CD4-positive, CD25-positive, alpha-beta regulatory T cell (primary cell): ENCODE measurements around the gene PDE7B. TPM values are rescaled to one million over a fixed set of nuclear protein-coding genes. Genes with fewer than 3 reads are reported as not detected.
"Not testable (repeated sequence)": the region's sequence is repeated elsewhere in the genome, so short reads cannot be mapped to it uniquely, and the experiment has no call there.

ENCODE experiments used
- ATAC-seq, 2 donors: fragments of 150-1000 bp; cut with Tn5 transposase; one replicate each; pipeline ENCODE4 v1.10.0; 2021; ENCODE audit warnings: low read depth in 2 of 2, moderate number of reproducible peaks in 2 of 2, moderate library complexity in 1 of 2
- DNase-seq, 3 donors: peaks; one replicate each; pipeline versions ENCODE4 v3.0.0 to v3.0.0-alpha.2; 2012 to 2022; ENCODE audit warnings: mixed read lengths in 1 of 3
- H3K27ac ChIP-seq: one replicate; pipeline ENCODE4 v1.7.0; 2013; ENCODE audit warnings: mild to moderate bottlenecking, low read length; ENCODE audit not compliant: insufficient read depth, poor library complexity, severe bottlenecking
- H3K27me3 ChIP-seq: one replicate; pipeline ENCODE4 v1.7.0; 2013; ENCODE audit warnings: low read length; ENCODE audit not compliant: control insufficient read depth, insufficient read depth
- H3K36me3 ChIP-seq: one replicate; pipeline ENCODE4 v1.7.0; 2013; ENCODE audit warnings: mild to moderate bottlenecking, low read length, moderate library complexity; ENCODE audit not compliant: control insufficient read depth, insufficient read depth
- H3K4me1 ChIP-seq: 2 replicates; pipeline ENCODE4 v1.7.0; 2013; ENCODE audit warnings: mild to moderate bottlenecking, low read length; ENCODE audit not compliant: insufficient read depth, control insufficient read depth, poor library complexity, severe bottlenecking
- H3K4me3 ChIP-seq: one replicate; pipeline ENCODE4 v1.7.0; 2013; ENCODE audit warnings: low read depth, mild to moderate bottlenecking, low read length, moderate library complexity
- H3K9me3 ChIP-seq, 2 experiments: 1 replicate in 1 of 2; 2 replicates in 1 of 2; pipeline ENCODE4 v1.7.0; 2013; ENCODE audit warnings: low read length in 2 of 2, mild to moderate bottlenecking in 1 of 2, moderate library complexity in 1 of 2; ENCODE audit not compliant: control insufficient read depth in 2 of 2
- H3K27ac Mint-ChIP-seq, 3 donors: one replicate each; pipeline ENCODE4 v1.8.0; 2020 to 2022; ENCODE audit warnings: mild to moderate bottlenecking in 3 of 3, mixed read lengths in 3 of 3, moderate library complexity in 2 of 3
- H3K27me3 Mint-ChIP-seq: one replicate; pipeline ENCODE4 v1.8.0; 2022; ENCODE audit warnings: mild to moderate bottlenecking, mixed read lengths
- H3K36me3 Mint-ChIP-seq: one replicate; pipeline ENCODE4 v1.8.0; 2020; ENCODE audit warnings: mixed read lengths
- H3K4me1 Mint-ChIP-seq, 4 donors: one replicate each; pipeline ENCODE4 v1.8.0; 2020 to 2022; ENCODE audit warnings: mixed read lengths in 4 of 4, mild to moderate bottlenecking in 1 of 4
- H3K4me3 Mint-ChIP-seq, 4 donors: one replicate each; pipeline ENCODE4 v1.8.0; 2020 to 2022; ENCODE audit warnings: mild to moderate bottlenecking in 4 of 4, mixed read lengths in 4 of 4, moderate library complexity in 3 of 4
- H3K9me3 Mint-ChIP-seq, 7 donors: one replicate each; pipeline ENCODE4 v1.8.0; 2020 to 2022; ENCODE audit warnings: mixed read lengths in 7 of 7, mild to moderate bottlenecking in 3 of 7, moderate library complexity in 2 of 7
- polyA plus RNA-seq, 4 donors: library from polyadenylated mRNA; unstranded; fragments of 300-500 nt; fragmentation: Illumina TruSeq; gene quantifications; one replicate each; pipeline ENCODE4 v1.2.3, GENCODE V29; 2021
- total RNA-seq: library from RNA; stranded (reverse); gene quantifications from one replicate; pipeline ENCODE4 v1.2.3, GENCODE V29; 2022

The PDE7B gene
- total and polyA plus RNA-seq, 5 donors from 2014 or later: 0.03 to 0.25 (median 0.07) TPM; not detected in 1

DNA sequence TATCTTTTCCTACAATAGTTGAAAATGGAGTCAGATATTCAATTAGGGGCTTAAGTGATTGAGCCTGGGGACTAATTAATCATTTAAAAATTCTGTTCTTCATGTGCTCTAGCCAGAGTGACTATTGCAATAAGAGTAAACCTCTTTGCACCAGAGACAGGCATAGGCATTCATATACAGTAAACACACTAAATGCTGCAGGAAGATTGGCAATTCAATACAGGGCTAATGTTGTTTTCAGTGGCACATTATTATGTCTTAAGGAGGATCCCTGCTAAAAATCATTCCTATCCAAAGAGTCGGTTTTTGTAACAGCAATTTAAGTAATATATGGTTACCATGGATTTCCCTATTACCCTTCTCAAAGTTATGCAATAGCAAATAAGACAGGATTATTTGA, 1.2 kb downstream of the PDE7B start:
- no peaks in the 10 kb centered on the region for H3K9me3 ChIP-seq
- peak overlapping the region in 1 of 4 donors; percentile 5 for H3K4me3 Mint-ChIP-seq
- H3K4me1 Mint-ChIP-seq: peaks cover 0 to 24% (median 15%) of the 10 kb centered on the region in 4 donors
- H3K27me3 Mint-ChIP-seq: peaks cover 20% of the 10 kb centered on the region
- no peak for DNase-seq
- no peaks in the 10 kb centered on the region for H3K36me3 Mint-ChIP-seq
- ATAC-seq: no peak
- no peak overlapping the region for H3K27ac ChIP-seq
- H3K36me3 ChIP-seq: no peaks in the 10 kb centered on the region
- peak overlapping the region; percentile 68 for H3K4me3 ChIP-seq
- H3K27me3 ChIP-seq: peaks cover 9% of the 10 kb centered on the region
- peaks cover 0 to 1% (median 0%) of the 10 kb centered on the region in 7 donors for H3K9me3 Mint-ChIP-seq
- peaks cover 11% of the 10 kb centered on the region for H3K4me1 ChIP-seq
- H3K27ac Mint-ChIP-seq: no peak overlapping the region

DNA sequence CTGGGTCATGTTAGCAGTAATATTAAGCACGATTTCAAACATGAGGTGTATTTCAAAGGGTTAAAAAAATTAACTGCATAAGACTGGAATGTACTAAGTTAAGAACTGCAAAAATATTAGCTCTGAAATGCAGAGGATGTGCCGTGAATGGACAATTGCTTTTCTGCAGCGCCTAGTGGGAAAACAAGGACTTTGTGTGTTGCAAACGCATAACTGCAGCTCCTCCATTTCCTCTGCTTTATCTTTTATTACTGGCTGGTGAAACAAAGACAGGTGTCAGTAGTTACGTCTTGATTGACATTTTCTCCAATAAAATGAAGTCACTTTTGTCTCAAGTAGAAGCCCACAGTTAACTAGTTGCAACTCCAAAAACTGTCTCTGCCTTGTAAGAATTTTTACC, 1.7 kb downstream of the PDE7B start:
- DNase-seq (no peak), ATAC-seq (no peak)
- Histone ChIP-seq H3K4me3 (peak overlapping the region; percentile 37), H3K4me1 (peaks cover 11% of the 10 kb centered on the region), H3K27me3 (peaks cover 9% of the 10 kb centered on the region), H3K27ac (no peak overlapping the region), H3K36me3 (no peaks in the 10 kb centered on the region), H3K9me3 (no peaks in the 10 kb centered on the region)
- H3K36me3 Mint-ChIP-seq: no peaks in the 10 kb centered on the region
- H3K27me3 Mint-ChIP-seq: peaks cover 20% of the 10 kb centered on the region
- H3K4me3 Mint-ChIP-seq: peak overlapping the region in 1 of 4 donors; percentile 12
- peaks cover 0 to 1% (median 0%) of the 10 kb centered on the region in 7 donors for H3K9me3 Mint-ChIP-seq
- no peak overlapping the region for H3K27ac Mint-ChIP-seq
- peaks cover 0 to 24% (median 15%) of the 10 kb centered on the region in 4 donors for H3K4me1 Mint-ChIP-seq

DNA sequence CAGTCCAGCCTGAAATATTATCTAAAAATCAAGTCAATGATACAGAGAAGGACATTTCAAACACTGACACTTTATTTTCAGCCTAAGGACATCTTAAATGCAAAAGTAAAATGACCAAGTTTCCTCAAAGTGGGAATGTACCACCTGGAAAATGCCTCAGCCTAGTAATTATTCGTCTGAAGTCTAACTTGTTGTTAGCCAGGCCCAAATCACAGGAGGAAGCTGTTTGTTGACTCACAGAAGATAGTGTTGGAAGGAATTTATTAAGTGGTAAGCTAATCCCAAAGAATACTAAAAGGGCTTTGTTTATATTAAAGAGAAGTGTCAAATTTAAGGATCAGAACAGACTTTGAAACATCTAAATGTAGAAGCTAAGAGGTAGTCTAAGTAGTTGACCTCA, 2.5 kb downstream of the PDE7B start:
- Mint-ChIP-seq H3K27ac (no peak overlapping the region), H3K4me3 (no peak overlapping the region)
- peaks cover 11% of the 10 kb centered on the region for H3K4me1 ChIP-seq

DNA sequence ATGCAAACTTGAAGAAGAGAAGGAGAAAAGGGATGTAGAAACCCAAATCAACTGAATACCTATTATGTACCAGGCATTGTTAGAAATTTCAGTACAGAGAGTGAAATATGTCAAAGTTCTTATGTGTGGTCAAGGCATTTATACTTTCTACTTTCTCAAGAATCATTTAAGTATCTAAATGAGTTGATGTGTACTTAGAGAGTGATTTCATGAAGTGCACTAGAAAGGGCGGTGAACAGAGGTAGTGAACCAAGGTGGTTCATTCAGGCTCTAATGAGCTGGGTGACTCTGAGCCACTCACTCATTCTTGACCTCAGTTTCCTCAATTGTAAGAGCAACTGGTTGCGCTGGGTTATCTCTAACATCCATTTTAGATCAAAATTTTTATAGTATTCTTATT, 3.3 kb downstream of the PDE7B start:
- Histone ChIP-seq H3K27me3 (peaks cover 3% of the 10 kb centered on the region), H3K36me3 (no peaks in the 10 kb centered on the region), H3K27ac (no peak overlapping the region), H3K4me1 (peaks cover 11% of the 10 kb centered on the region), H3K9me3 (no peaks in the 10 kb centered on the region), H3K4me3 (no peak overlapping the region)
- Mint-ChIP-seq H3K9me3 (peaks cover 0 to 1% (median 0%) of the 10 kb centered on the region in 7 donors), H3K4me1 (peaks cover 0 to 24% (median 15%) of the 10 kb centered on the region in 4 donors), H3K4me3 (no peak overlapping the region), H3K27me3 (peaks cover 20% of the 10 kb centered on the region), H3K27ac (no peak overlapping the region), H3K36me3 (no peaks in the 10 kb centered on the region)
- DNase-seq (no peak), ATAC-seq (no peak)

More for the DNA sequence above, 2.5 kb downstream of the PDE7B start:
- Histone ChIP-seq H3K36me3 (no peaks in the 10 kb centered on the region), H3K27me3 (peaks cover 7% of the 10 kb centered on the region), H3K4me3 (no peak overlapping the region), H3K9me3 (no peaks in the 10 kb centered on the region), H3K27ac (no peak overlapping the region)
- peaks cover 0 to 24% (median 15%) of the 10 kb centered on the region in 4 donors for H3K4me1 Mint-ChIP-seq
- ATAC-seq (no peak), DNase-seq (no peak)
- peaks cover 0 to 1% (median 0%) of the 10 kb centered on the region in 7 donors for H3K9me3 Mint-ChIP-seq
- no peaks in the 10 kb centered on the region for H3K36me3 Mint-ChIP-seq
- peaks cover 20% of the 10 kb centered on the region for H3K27me3 Mint-ChIP-seq

DNA sequence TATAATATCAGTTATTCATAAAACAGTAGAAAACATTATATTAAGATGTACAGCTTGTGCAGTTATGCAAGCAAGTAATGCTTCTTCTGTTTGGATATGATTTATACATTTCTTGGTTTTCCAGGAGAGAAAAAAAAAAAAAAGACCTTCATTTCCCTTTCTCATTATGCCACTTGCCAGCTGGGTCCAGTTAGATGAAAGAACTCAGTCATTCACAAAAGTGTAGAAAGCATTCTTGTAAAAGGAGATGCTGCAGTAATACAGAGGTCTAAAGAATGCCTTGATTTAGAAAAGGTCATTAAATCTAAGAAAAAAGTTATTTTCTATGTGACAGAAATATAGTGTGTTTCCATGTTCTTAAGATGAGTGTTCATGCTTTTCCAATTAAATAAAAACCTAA, 7.4 kb downstream of the PDE7B start:
- DNase-seq (no peak), ATAC-seq (no peak)
- no peak overlapping the region for H3K27ac ChIP-seq
- Mint-ChIP-seq H3K27me3 (peaks cover 13% of the 10 kb centered on the region), H3K27ac (no peak overlapping the region), H3K9me3 (peaks cover 0 to 1% (median 0%) of the 10 kb centered on the region in 7 donors), H3K4me1 (peaks cover 0 to 2% (median 0%) of the 10 kb centered on the region in 4 donors), H3K4me3 (no peak overlapping the region), H3K36me3 (no peaks in the 10 kb centered on the region)
- no peaks in the 10 kb centered on the region for H3K36me3 ChIP-seq
- no peaks in the 10 kb centered on the region for H3K4me1 ChIP-seq
- no peaks in the 10 kb centered on the region for H3K27me3 ChIP-seq
- no peaks in the 10 kb centered on the region for H3K9me3 ChIP-seq
- H3K4me3 ChIP-seq: no peak overlapping the region

DNA sequence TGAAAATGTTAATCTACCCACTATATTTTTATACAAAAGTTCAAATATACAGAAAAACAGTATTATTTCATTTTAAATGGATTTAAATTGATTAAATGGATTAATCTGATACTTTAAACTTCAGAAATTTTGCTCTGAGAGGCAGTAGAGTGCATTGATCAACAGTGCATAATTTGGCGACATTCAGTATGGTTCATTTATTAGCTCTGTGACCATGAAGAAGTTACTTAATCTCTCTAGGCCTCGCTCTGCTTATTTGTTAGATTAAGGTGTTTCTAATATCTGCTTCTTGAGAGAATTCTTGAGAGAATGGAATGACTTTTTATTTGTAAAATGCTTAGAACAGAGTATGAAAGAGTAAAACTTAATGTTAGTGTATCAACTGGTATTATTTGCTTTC, 8.9 kb downstream of the PDE7B start:
- peaks cover 13% of the 10 kb centered on the region for H3K27me3 Mint-ChIP-seq
- H3K9me3 ChIP-seq: no peaks in the 10 kb centered on the region
- H3K4me1 ChIP-seq: no peaks in the 10 kb centered on the region
- H3K4me3 ChIP-seq: no peak overlapping the region
- H3K27me3 ChIP-seq: no peaks in the 10 kb centered on the region
- peaks cover 0 to 2% (median 0%) of the 10 kb centered on the region in 4 donors for H3K4me1 Mint-ChIP-seq
- ATAC-seq: no peak
- peaks cover 0 to 3% (median 0%) of the 10 kb centered on the region in 7 donors for H3K9me3 Mint-ChIP-seq
- no peak overlapping the region for H3K27ac Mint-ChIP-seq
- H3K27ac ChIP-seq: no peak overlapping the region
- no peak overlapping the region for H3K4me3 Mint-ChIP-seq
- DNase-seq: no peak
- H3K36me3 ChIP-seq: no peaks in the 10 kb centered on the region
- peaks cover 3% of the 10 kb centered on the region for H3K36me3 Mint-ChIP-seq

DNA sequence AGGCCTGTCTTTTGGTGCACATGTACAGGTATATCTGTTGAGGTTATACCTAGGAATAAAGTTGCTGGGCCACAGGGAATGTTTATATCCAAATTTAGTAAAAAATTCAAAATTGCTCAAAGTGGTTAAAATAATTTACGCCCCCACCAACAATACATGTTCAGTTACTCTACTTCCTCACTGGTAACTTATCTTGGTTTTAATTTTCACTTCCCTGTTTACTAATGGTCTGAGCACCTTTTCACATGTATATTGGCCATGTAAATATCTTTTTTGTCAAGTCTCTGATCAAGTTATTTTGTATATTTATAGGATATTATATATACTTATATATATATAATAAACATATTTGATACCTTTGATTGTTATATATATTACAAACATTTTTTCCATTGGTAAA, 9.7 kb downstream of the PDE7B start:
- Histone ChIP-seq H3K27me3 (no peaks in the 10 kb centered on the region), H3K4me3 (no peak overlapping the region), H3K36me3 (no peaks in the 10 kb centered on the region), H3K27ac (no peak overlapping the region), H3K9me3 (no peaks in the 10 kb centered on the region), H3K4me1 (no peaks in the 10 kb centered on the region)
- no peak overlapping the region for H3K27ac Mint-ChIP-seq
- peaks cover 0 to 4% (median 0%) of the 10 kb centered on the region in 7 donors for H3K9me3 Mint-ChIP-seq
- peaks cover 12% of the 10 kb centered on the region for H3K27me3 Mint-ChIP-seq
- ATAC-seq: no peak
- H3K4me3 Mint-ChIP-seq: no peak overlapping the region
- peaks cover 3% of the 10 kb centered on the region for H3K36me3 Mint-ChIP-seq
- H3K4me1 Mint-ChIP-seq: no peaks in the 10 kb centered on the region
- no peak for DNase-seq

DNA sequence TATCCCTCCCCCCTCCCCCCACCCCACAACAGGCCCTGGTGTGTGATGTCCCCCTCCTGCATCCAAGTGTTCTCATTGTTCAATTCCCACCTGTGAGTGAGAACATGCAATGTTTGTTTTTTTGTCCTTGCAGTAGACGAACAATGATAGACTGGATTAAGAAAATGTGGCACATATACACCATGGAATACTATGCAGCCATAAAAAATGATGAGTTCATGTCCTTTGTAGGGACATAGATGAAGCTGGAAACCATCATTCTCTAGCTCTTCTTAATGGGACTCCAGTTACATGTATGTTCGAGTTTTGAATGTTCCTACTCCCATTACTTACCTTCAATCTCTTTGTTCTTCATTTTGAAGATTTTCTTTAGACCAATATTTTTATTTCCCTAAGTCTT, 13.4 kb downstream of the PDE7B start:
- not testable (repeated sequence) for H3K36me3 Mint-ChIP-seq, H3K4me1 ChIP-seq, H3K4me1 Mint-ChIP-seq, H3K9me3 ChIP-seq, H3K27me3 Mint-ChIP-seq, H3K27me3 ChIP-seq, H3K4me3 ChIP-seq, H3K4me3 Mint-ChIP-seq, H3K27ac ChIP-seq, ATAC-seq, H3K27ac Mint-ChIP-seq, H3K9me3 Mint-ChIP-seq, DNase-seq, H3K36me3 ChIP-seq
